GM12873 (cell line): ENCODE measurements around the gene TESPA1.

Source experiments
- TF ChIP-seq, protein P1 (sequence below): IDR thresholded peaks from 2 replicates; pipeline ENCODE4 v1.5.1; 2012; ENCODE audit warnings: low read depth, mild to moderate bottlenecking, moderate library complexity, low read length, control low read depth; ENCODE audit not compliant: insufficient read depth; ENCODE audit errors: missing control alignments

TESPA1 gene

DNA sequence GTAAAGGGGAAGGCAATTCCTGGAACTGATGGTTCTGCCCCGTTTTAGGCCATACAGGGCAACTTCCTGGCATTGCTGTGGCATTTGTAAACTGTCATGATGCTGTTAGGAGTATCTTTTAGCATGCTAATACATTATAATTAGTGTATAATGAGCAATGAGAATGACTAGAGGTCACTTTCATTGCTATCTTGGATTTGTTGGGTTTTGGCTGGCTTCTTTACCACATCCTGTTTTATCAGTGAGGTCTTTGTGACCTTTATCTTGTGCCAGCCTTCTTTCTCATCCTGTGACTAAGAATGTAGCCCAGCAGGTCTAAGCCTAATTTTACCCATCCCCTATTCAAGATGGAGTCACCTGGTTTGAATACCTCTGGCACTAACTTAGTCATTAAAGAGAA lies 51.2 kb downstream of the TESPA1 start:
- TF ChIP-seq, protein P1, sequence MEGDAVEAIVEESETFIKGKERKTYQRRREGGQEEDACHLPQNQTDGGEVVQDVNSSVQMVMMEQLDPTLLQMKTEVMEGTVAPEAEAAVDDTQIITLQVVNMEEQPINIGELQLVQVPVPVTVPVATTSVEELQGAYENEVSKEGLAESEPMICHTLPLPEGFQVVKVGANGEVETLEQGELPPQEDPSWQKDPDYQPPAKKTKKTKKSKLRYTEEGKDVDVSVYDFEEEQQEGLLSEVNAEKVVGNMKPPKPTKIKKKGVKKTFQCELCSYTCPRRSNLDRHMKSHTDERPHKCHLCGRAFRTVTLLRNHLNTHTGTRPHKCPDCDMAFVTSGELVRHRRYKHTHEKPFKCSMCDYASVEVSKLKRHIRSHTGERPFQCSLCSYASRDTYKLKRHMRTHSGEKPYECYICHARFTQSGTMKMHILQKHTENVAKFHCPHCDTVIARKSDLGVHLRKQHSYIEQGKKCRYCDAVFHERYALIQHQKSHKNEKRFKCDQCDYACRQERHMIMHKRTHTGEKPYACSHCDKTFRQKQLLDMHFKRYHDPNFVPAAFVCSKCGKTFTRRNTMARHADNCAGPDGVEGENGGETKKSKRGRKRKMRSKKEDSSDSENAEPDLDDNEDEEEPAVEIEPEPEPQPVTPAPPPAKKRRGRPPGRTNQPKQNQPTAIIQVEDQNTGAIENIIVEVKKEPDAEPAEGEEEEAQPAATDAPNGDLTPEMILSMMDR = no peak

DNA sequence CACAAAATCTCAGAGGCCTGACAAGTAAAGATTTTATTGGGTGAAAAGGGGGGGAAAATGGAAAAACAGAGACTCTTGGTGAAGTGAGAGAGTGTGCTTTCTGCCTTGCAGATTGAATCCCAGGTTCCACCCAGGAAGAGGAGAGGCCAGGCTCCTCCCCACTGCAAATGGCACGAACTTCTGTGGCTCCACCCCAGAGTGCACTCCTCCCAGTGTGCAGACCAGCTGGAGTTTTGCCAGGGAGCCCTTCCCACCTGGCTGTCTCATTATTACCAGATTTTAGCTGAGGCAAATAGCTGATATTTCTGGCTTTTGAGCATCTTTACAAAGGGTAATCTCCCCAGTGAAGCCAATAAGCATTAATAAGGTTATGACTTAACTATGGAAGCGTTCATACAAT lies 51.9 kb downstream of the TESPA1 start:
- TF ChIP-seq, protein P1 = no peak

DNA sequence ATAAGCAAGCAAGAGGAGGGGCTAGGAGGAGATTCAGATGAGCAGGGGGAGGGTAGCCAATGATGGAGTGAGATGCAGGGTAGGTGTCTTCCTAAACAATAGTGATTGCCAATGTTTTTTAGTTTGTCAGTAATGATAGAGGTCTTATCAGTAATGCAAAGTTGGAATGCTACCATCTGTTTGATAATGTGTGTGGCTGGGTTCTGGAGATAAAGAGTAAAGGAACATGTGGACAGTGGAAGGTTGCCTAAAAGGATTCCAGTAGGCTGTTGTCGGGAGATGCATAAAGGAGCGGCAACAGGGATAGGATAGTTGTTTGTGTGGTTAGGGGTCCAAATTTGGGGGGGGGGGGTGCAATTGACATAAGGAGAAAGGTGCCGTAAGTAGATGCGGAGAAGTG lies 52.5 kb downstream of the TESPA1 start:
- TF ChIP-seq, protein P1 = no peak

DNA sequence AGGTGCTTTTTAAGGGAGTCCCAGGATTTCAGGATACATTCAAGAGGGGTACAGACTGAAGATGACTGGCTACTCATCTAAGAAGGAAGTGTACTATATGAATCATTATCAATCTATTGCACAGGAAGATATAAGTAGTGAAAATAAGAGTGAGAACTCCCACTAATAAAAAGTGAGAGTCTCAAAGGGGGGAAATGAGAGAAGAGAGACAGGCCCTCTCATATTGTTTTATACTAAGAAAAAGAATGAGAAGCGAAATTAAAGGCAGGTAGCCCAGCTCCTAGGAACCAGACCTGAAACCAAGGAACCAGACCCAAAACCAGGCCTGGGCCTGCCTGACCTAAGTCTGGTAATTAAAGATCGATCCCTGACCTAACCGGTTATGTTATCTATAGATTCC lies 54.6 kb downstream of the TESPA1 start:
- TF ChIP-seq, protein P1 = no peak

DNA sequence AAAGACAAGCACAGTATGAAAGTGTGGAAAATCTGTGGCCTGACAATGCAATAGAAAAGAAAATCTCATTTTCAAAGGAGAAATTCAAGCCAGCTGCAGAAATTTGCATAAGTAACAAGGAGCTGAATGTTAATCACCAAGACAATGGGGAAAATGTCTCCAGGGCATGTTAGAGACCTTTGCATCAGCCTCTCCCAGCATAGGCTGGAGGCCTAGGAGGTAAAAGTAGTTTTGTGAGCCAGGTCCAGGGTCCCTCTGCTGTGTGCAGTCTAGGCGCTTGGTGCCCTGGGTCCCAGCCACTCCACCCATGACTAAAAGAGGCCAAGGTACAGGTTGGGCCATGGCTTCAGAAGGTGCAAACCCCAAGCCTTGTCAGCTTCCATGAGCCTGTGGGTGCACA lies 58.3 kb downstream of the TESPA1 start:
- TF ChIP-seq, protein P1 = no peak

DNA sequence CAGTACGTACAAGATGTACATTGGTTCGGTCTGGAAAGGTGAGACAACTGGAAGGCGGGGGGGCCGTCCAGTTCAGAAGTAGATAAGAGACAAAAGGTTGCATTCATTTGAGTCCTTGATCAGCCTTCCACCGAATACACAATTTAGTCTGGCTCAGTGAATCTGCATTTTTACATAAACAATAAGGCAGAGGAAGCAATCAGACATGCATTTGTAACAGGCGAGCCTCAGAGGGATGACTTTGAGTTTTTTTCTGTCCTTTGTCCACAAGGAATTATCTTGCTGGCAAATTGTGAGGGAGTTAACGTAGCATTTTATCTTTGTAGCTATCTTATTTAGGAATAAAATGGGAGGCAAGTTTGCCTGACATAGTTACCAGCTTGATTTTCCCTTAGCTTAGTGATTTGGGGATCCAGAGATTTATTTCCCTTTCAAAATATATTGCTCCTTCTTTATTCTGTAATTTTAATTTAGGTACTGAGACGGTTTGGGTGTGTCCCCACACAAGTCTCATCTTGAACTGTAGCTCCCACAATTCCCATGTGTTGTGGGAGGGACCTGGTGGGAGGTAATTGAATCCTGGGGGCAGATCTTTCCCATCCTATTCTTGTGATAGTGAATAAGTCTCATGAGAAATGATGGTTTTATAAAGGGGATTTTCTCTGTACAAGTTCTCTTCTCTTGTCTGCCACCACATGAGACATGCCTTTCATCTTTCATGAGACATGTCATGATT lies 59.4 kb downstream of the TESPA1 start:
- TF ChIP-seq, protein P1 = no peak

DNA sequence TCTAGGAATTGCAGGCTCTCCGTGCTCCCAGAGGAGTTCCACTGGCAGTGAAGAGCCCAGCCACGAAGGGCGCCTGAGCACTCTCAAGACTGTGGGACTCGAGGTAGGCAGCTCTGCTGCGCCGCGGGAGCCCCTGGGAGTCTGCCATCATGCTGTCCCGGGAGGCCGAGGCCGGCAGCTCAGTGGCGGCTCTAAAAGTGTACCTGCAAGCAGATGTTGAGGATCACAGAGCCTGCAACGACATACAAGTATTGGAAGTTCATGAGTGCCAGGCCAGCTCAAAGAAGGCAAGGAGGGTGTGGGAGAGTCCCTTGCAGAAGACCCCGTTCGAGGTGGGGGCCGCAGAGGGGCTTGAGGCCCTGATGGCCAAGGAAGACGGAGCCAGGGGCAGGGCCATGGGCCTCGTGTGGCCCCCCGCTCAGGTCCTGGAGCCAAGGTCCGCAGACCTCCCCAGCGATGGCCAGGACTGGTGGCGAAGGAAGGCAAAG lies 67.5 kb downstream of the TESPA1 start:
- TF ChIP-seq, protein P1 = no peak
